Adrenal gland (tissue), 19 donors: Measurements from ENCODE around the gene CCDC136. TPM values are rescaled to one million over a fixed set of nuclear protein-coding genes. Genes with fewer than 3 reads are reported as not detected.

Experiments used
- DNase-seq, 7 donors: peaks; one replicate each; pipeline ENCODE4 v3.0.0-alpha.2; 2019 to 2020
- H3K27ac ChIP-seq, 5 donors: fragments of 200-600 bp; sonication (generic) in 4 of 5; 1 replicate in 3 of 5; 2 replicates in 2 of 5; pipeline versions ENCODE4 v1.5.1 to v1.8.0; 2016 to 2020; ENCODE audit warnings: mild to moderate bottlenecking in 1 of 5
- H3K27me3 ChIP-seq: fragments of 200-600 bp; 2 replicates; pipeline ENCODE4 v1.8.0; 2021
- H3K36me3 ChIP-seq, 2 donors: fragments of 200-600 bp; replicated peaks in 1 of 2; 1 replicate in 1 of 2; 2 replicates in 1 of 2; pipeline versions ENCODE4 v1.5.1 to v1.8.0; 2018 to 2022
- H3K4me1 ChIP-seq, 2 donors: fragments of 200-600 bp; replicated peaks in 1 of 2; 1 replicate in 1 of 2; 2 replicates in 1 of 2; pipeline versions ENCODE4 v1.5.1 to v1.8.0; 2018 to 2021
- H3K4me3 ChIP-seq, 4 donors: fragments of 200-600 bp; sonication (generic) in 3 of 4; one replicate each; pipeline ENCODE4 v1.5.1; 2016 to 2018
- H3K9me3 ChIP-seq, 3 donors: fragments of 200-600 bp; sonication (generic) in 1 of 3; replicated peaks in 1 of 3; 1 replicate in 2 of 3; 2 replicates in 1 of 3; pipeline versions ENCODE4 v1.5.1 to v1.8.0; 2016 to 2021
- POLR2A ChIP-seq, 2 donors: fragments of 450-650 bp; IDR thresholded peaks; one replicate each; pipeline ENCODE4 v1.6.1; 2017; ENCODE audit warnings: antibody characterized with exemption in 2 of 2, mild to moderate bottlenecking in 2 of 2, moderate library complexity in 1 of 2
- whole genome bisulfite sequencing, 4 donors: extraction: QIAGEN DNeasy Blood & Tissue Kit in 2 of 4; methylation state at CpG; one replicate each; pipeline versions ENCODE4 v1.1.5 to v1.1.7; 2013 to 2017; 5-methylcytosine and 5-hydroxymethylcytosine counted together
- intact Hi-C, 2 donors: fragments of 100-400 bp; cut with DNase I; formaldehyde crosslinking; loops; one replicate each; pipeline versions ENCODE4 v1.14.1 to v1.15.0; 2022 to 2023
- long read RNA-seq, 10 donors: library from polyadenylated mRNA in 3 of 10; unstranded in 2 of 10; stranded (forward) in 1 of 10; transcript quantifications; one replicate each; pipeline ENCODE4 v2.0.0 and lab custom pipeline, GENCODE V29; 2021 to 2026
- polyA plus RNA-seq, 3 donors: library from polyadenylated mRNA; stranded (reverse); fragments of 200-250 nt in 2 of 3; fragments of 350-450 nt in 1 of 3; fragmentation: Illumina TruSeq in 1 of 3; extraction: RNeasy Lipid Tissue Mini Kit (QIAGEN cat#74804) in 1 of 3; gene quantifications; one replicate each; pipeline ENCODE4 v1.2.3, GENCODE V29; 2013 to 2014
- total RNA-seq, 9 donors: library from RNA; depleted of rRNA in 4 of 9; stranded (reverse); fragments of >200 nt in 4 of 9; fragments of 120-200 nt in 1 of 9; fragmentation: NEBNext Ultra II Directional in 1 of 9; extraction: Animal tissue kit (Norgen Biotek cat#: 25700) in 1 of 9; gene quantifications; one replicate each; pipeline versions ENCODE4 v1.1.0 to v1.2.4, GENCODE V29; 2013 to 2023
- TF ChIP-seq, protein P1 (sequence below), 6 experiments: fragments of 450-650 bp in 4 of 6; fragments of 200-600 bp in 2 of 6; sonication (generic) in 1 of 6; IDR thresholded peaks; 1 replicate in 5 of 6; 2 replicates in 1 of 6; pipeline versions ENCODE4 v1.5.1 to v1.8.0; 2016 to 2021; ENCODE audit warnings: antibody characterized with exemption in 6 of 6, mild to moderate bottlenecking in 2 of 6, moderate library complexity in 1 of 6
- donor health status: healthy with polysubstance abuse.
- donor health status: Bipolar disorder and iron deficiency.
- donor health status: DM: yes; HTN: yes; CAD: no.
- donor health status: DM: no; HTN: no; CAD: no.
- donor health status: DM: no; HTN: no; CAD: no.
- donor health status: DM: yes; HTN: yes; CAD: no.

CCDC136 gene
- total RNA-seq (1 to 10 TPM in 8 of 9 donors, under 1 TPM in 1; 0.35 to 6.2 (median 3.9) TPM), polyA plus RNA-seq (10 to 100 TPM in 1 of 3 donors, 1 to 10 TPM in 2; 4.0 to 10.9 (median 5.3) TPM)
- long read RNA-seq, donor 1: 0 reads
- long read RNA-seq, donor 2: 0 reads
- long read RNA-seq, donor 3: 0 reads
- long read RNA-seq, donor 4: 0 reads
- long read RNA-seq, donor 5, partial matches to known transcripts: 0 of 3 reads
- long read RNA-seq, donor 5, other reads (novel, unspliced or antisense): 3 of 3 reads
- long read RNA-seq, donor 6, partial matches to known transcripts: 1 of 1 reads
- long read RNA-seq, donor 6, other reads (novel, unspliced or antisense): 0 of 1 reads
- long read RNA-seq, donor 7: 0 reads
- long read RNA-seq, donor 8: 0 reads
- long read RNA-seq, donor 9: 0 reads
- long read RNA-seq, donor 10: 0 reads

DNA sequence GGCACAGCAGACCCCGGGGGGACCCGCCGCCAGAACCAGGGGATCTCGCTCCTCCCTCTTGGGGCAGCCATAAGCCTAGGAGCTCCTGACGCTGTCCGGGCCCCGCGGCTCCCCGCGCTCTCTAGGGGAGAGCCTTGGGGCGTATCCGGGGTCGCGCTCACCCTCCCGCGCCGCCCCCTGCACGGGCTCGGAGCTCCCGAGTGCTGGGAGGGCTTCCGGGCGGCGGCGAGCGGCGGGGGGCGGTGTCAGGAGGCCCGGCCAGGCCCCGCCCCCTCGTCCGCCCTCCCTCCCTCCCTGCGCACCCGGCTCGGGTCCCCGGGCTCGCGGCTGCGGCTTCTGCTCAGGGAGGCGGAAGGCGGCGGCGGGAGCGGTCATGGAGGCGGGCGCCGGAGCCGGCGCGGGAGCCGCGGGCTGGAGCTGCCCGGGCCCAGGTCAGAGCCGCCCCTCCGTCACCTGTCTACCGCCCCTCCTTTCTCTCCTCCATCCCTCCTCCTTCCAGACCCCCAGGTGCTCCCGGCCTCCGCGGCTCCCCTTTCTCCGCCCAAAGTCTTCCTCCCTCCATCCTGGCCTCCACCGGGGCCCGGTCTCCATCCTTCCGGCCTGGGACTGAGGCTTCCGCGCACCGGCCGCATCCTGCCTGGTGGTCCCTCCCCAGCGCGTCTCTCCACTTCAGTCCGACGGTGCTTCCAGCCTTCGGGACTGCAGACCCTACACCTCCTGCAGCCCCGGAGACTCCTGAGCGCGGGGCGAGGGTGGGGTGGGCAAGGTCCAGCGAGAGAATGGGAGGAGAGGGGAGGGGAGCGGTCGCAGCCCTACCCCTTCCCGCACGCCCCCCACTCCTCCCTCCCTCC lies at the start of gene CCDC136:
Gene CCDC136 (plus strand): TSS at position 848 of the 851 bp plus-strand sequence. CDS start 444 bp downstream, outside the sequence.
- TF ChIP-seq POLR2A (IDR thresholded peaks at IDR 0.05): peak in 1 of 2 donors; percentile 28
- TF ChIP-seq, protein P1, sequence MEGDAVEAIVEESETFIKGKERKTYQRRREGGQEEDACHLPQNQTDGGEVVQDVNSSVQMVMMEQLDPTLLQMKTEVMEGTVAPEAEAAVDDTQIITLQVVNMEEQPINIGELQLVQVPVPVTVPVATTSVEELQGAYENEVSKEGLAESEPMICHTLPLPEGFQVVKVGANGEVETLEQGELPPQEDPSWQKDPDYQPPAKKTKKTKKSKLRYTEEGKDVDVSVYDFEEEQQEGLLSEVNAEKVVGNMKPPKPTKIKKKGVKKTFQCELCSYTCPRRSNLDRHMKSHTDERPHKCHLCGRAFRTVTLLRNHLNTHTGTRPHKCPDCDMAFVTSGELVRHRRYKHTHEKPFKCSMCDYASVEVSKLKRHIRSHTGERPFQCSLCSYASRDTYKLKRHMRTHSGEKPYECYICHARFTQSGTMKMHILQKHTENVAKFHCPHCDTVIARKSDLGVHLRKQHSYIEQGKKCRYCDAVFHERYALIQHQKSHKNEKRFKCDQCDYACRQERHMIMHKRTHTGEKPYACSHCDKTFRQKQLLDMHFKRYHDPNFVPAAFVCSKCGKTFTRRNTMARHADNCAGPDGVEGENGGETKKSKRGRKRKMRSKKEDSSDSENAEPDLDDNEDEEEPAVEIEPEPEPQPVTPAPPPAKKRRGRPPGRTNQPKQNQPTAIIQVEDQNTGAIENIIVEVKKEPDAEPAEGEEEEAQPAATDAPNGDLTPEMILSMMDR (IDR thresholded peaks at IDR 0.05): no peak
- DNase-seq: peak; percentile 30 to 77 (median 69)
- Histone ChIP-seq H3K27ac (no peak within 1 kb of the TSS), H3K36me3 (no peaks in the 10 kb centered on the region), H3K27me3 (no peaks in the 10 kb centered on the region), H3K9me3 (no peaks in the 10 kb centered on the region), H3K4me1 (peaks cover 6 to 15% of the 10 kb centered on the region in 2 donors), H3K4me3 (peak within 1 kb of the TSS in 3 of 4 donors; percentile 45 to 95 (median 60))
- 0 to 1% (median 1%) methylated on average over 5 to 79 of the region's 80 CpGs for WGBS, 4 donors
- intact Hi-C loops: no loop called here

DNA sequence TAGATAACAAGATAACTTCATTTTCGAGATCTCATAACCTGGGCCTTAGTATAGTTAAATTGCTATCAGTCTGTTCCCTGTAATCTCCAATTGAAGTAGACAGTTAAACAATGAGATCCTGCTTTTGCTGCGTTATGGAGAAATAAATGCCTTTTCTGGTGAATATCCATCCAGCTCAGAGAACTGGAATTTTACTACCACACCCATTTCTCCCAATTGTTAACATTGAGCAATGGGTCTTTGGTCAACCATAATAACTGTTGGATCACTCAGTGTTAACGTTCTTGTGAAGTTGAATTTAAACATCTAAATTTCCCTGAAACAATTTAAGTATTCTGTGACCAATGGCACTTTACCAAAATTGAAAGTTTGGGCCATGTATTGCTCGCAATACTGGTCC lies 49.6 kb upstream of the CCDC136 start:
- no peak for TF ChIP-seq POLR2A (IDR thresholded peaks at IDR 0.05)
- TF ChIP-seq, protein P1 (IDR thresholded peaks at IDR 0.05): no peak
- Histone ChIP-seq H3K27ac (no peak overlapping the region), H3K9me3 (no peaks in the 10 kb centered on the region), H3K36me3 (no peaks in the 10 kb centered on the region), H3K4me3 (no peak overlapping the region), H3K4me1 (peaks cover 19 to 38% of the 10 kb centered on the region in 2 donors), H3K27me3 (no peaks in the 10 kb centered on the region)
- WGBS, 4 donors: 56 to 76% (median 60%) methylated on average over 4 of the region's 4 CpGs
- no peak for DNase-seq
- intact Hi-C loops: no loop called here

DNA sequence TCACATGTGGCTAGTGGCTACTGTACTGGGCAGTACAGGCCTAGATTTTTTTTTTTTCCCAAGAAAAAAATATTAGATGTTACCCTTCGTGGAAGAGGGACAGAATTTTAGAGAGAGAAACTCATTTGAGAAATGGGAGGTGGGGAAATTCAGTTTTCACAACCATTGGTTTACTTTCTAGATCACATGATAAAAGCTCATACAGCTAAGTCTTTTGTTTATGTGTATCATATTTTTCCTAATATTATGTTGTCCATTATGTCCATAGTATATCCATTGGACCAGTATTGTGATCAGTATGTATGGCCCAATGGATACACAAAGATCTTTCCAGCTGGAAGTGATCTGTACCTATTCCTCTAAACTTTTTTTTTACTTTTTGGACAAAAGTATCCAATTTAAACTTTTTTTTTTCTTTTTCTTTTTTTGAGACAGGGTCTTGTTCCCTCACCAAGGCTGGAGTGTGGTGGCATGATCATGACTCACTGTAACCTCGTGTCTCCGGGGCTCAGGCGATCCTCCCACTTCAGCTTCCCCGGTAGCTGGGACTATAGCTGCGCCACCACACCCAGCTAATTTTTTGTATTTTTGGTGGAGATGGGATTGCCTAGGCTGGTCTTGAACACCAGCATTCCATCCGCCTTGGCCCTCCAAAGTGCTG lies 48.5 kb upstream of the CCDC136 start:
- H3K4me3 ChIP-seq: no peak overlapping the region
- no peaks in the 10 kb centered on the region for H3K27me3 ChIP-seq
- peak in 6 of 7 donors; percentile 27 to 66 (median 38) for DNase-seq
- H3K4me1 ChIP-seq: peaks cover 18 to 45% of the 10 kb centered on the region in 2 donors
- no peaks in the 10 kb centered on the region for H3K9me3 ChIP-seq
- TF ChIP-seq, protein P1 (IDR thresholded peaks at IDR 0.05): no peak
- TF ChIP-seq POLR2A (IDR thresholded peaks at IDR 0.05): no peak
- H3K36me3 ChIP-seq: no peaks in the 10 kb centered on the region
- 59 to 71% (median 66%) methylated on average over 7 of the region's 7 CpGs for WGBS, 4 donors
- intact Hi-C loops: no loop called here
- H3K27ac ChIP-seq: no peak overlapping the region
